NCI-H1436 treated with DMSO at 0.1 percent for 48 hours (cell line): Measurements from ENCODE around the gene TMEM234.

Experiments
- DNase-seq: peaks from one replicate; lab custom pipeline; 2025; lab: John Stamatoyannopoulos, UW

The TMEM234 gene

DNA sequence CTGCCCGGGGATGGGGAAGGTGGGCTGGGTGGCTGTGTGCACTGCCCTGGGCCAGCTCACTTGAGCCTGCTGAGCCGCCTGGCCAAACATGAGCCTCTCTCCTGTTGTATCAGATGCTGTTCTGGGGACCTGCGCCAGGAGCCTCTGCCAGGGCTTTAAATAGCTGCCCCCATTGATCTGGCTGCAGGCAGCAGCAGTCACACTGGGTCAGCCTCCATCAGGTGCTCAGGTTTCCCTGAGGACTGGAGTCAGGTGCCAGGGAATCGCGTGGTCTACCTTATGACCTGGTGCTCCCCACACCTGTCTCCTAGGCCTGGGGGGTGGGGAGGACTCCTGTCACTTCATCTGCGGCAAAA is 22.5 kb downstream of the TMEM234 start:
- no peak for DNase-seq

DNA sequence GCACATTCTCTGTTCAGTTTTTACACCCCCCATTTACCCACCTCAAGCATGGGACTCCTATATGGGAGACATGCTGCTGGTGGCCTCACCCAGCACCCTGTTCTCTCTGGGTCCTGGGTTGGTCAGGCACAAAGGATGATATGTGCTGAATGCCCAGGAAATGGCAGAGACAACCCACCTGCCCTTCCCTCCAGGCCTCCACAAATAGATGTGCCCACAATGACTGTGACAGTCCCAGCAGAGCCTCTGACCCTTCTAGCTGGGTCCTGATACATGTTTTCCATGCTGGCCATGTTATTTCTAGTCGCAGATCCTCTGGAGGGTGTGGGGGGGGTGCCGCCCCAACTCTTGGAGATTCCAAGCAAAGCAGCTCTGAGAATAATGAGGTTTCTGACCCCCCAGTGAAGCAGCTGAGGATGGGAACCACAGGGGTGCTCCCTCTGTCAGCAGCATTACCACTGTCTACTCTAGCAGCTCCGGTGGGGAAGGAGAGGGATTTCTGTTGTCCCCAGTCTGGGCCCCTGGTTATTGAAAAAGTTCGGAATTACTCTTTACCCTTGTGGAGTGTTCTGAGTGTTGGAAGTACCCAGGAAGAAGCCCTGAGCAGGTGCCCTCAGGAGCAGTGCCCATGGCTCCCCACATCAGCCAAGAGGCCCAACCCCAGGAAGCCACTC is 23.0 kb downstream of the TMEM234 start:
- DNase-seq, result no peak

DNA sequence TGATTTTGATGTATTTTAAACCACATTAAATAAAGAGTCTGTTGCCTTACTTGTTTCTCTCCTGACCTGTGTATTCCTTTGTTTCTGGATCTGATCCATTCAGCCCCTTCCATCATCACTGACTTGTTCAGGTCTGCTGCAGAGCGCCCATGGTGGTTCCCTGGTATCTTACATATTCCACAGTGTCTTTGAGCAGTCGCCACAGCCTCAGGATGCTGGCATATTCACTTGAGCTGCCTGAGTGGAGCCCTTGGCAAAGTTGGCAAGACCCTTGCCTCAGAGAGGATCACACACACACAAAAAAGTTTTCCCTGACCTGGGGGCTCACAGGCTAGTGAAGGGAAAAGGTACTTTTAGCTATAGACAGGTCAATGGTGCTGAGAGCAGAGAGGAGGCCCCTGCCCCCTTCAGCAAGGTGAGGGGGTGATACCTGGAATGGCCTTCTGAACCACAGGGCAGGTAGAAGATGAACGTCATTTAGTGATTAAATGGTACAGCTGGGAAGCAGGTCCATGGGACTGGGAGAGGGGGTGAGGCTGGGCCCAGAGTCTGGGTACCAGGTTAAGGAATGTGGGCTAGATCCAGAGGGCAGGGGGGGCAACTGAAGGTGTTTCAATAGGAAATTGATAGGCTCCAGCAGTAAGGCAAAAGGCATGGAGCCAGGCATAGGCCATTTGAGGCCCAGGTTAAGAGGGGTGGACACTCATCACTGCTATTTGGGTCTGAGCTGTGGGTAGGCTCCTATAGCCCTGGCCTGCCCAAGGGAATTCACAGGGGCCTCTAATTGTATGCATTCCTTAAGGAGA is 23.7 kb downstream of the TMEM234 start:
- DNase-seq, result no peak

DNA sequence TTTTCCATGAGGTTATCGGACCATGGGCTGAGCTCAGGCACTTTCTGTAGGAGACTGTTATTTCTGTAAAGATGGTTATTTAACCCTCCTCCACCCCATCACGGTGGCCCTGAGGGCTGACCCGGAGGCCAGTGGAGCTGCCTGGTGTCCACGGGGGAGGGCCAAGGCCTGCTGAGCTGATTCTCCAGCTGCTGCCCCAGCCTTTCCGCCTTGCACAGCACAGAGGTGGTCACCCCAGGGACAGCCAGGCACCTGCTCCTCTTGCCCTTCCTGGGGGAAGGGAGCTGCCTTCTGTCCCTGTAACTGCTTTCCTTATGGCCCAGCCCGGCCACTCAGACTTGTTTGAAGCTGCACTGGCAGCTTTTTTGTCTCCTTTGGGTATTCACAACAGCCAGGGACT is 24.3 kb downstream of the TMEM234 start:
- no peak for DNase-seq

DNA sequence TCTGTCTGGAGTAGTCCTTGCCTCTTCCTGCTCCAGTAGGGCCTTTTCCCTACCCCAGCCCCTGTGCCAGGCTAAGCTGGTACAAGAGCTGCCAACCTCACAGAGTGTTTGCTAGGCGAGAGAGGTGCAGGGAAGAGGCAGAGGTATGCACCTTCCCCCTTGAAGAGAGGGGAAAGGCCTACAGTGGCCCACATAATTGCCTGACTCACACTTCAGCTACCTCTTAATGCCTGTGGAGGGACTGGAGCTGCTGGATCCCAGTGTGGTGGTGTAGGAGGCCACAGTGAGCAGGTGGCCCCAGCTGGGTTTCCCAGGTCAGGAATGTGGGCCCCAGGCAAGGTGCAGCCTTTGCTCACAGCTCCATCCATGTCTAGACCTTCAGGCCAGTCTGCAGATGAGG is 25.1 kb downstream of the TMEM234 start:
- no peak for DNase-seq

DNA sequence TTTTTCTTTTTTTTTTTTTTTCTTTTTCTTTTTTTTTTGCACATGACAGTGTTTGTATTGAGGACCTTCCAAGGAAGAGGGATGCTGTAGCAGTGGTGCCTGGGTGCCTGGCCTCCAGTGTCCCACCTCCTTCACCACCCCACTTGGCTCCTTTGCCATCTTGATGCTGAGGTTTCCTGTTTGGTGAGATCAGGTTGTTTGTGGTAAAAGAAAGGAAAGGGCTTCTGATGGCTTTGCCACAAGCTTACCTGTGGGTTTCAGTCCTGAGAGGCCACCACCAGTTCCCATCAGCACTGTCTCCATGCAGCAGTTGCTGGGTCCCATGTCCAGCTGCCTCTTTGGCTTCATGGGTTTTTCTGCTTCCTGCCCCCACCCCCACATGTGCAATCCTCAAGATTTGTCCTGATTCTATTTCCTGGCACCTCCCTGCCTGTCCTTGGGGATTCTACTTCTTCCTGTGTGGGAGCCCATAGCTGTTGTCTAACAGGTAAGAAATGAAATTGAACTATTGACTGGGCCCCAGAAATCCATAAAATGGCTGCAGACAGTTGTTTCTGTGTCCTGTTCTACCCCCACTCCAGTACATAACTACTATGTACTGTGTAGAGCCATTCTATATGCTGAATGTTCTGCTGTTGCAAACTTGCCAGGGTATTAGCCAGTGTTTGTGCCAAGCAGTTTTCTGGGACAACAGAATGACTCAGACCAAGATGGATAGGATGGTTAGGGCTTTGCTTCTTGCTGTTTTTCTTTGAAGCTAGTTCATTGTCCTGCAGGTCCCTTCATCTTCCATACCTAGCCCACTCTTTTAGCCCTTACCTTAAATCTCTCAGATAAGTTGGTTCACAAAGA is 26.0 kb downstream of the TMEM234 start:
- no peak for DNase-seq

DNA sequence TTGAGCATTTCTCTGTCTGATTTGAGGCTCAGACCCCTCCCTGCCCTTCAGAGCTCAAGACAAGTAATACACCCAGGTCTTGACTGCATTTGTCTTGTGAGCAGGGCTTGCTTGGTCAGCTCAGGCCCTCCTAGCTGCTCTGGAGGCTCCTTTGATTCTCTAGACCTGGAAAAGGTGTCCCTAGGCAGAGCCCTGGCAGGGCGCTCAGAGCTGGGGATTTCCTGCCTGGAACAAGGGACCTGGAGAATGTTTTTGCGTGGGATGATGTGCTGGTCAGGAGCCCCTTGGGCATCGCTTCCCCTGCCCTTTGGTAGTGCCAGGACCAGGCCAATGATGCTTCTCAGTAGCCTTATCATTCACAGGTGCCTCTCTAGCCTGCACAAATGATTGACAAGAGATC is 26.6 kb downstream of the TMEM234 start:
- DNase-seq, result no peak

DNA sequence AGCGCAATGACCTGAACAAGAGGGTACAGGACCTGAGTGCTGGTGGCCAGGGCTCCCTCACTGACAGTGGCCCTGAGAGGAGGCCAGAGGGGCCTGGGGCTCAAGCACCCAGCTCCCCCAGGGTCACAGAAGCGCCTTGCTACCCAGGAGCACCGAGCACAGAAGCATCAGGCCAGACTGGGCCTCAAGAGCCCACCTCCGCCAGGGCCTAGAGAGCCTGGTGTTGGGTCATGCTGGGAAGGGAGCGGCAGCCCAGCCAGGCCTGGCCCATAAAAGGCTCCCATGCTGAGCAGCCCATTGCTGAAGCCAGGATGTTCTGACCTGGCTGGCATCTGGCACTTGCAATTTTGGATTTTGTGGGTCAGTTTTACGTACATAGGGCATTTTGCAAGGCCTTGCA is 27.2 kb downstream of the TMEM234 start:
- DNase-seq, result no peak

DNA sequence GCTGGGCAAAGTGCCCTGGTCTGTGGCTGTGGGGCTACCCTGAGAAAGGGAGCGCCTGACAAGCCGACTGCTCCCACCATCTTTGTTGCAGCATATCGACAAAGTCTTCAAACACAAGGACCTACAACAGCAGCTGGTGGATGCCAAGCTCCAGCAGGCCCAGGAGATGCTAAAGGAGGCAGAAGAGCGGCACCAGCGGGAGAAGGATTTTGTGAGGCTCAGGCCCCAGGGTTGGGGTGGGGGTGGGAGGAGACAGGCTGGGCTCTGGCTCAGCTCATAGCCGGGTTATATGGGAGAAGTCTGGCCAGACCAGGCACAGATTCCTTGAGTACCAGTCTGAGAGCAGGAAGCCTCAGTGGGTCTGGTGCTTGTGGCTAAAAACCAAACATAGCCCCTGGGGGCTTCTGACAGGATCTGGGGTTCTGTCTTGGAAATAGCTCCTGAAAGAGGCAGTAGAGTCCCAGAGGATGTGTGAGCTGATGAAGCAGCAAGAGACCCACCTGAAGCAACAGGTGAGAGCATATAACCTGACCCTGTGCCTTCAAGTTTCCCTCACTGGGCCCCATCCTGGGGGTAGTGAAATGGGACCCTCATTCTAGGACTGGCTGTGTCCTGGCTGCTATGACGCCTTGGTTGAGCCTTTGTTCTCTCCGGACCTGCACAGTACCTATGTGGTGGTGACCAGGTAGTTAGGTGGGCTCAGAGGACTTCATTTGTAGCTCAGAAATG is 29.8 kb downstream of the TMEM234 start:
- DNase-seq, result no peak

DNA sequence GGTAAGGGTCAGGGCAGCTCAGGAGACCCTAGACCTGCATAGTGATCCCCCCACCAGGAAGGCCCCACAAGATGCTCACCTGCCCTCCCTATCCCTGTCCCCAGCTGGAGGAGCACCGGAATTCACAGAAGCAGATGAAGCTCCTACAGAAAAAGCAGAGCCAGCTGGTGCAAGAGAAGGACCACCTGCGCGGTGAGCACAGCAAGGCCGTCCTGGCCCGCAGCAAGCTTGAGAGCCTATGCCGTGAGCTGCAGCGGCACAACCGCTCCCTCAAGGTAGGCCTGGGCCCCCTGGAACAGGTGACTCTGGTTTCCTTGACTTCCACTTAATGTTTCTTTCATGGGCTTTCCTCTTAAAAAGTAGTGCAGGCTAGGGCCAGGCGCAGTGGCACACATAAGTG is 34.3 kb downstream of the TMEM234 start:
- no peak for DNase-seq

DNA sequence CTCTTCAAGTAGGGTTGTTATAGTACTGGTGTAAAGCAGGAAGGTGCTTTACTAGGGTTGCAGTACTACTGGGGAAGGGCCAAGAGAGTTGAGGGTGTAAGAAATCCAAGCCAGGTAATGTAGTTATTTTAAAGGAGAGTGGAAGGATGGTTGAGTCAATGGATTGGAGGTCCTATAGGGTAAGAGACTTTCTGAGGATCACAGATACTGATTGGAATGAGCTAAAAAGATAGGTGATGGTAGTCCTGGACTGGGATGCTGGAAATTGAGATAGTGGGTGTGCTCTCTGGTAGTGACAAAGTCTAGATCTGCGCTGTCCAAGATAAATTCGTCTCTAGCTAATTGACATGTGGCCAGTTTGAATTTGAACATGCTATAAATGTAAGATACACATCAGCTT is 35.7 kb downstream of the TMEM234 start:
- DNase-seq, result no peak

DNA sequence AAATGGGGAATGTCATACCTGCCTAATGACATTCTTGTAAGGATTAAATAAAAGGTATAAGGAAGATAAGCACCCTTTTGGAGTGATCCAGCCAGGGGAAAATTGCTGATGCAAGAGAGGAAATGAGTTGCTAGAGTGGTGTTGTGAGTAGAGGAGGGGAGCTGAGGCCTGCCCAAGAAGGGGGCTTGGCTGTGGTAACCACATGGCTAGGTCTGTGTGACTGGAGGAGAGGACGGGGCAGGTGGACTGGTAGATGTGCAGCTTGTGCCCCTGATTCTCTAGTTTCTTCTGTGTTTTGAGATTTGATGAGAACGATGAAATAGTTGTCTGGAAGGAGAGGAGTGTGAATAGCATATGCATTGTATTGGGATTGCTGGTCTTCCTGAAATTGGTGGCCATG is 36.1 kb downstream of the TMEM234 start:
- no peak for DNase-seq

DNA sequence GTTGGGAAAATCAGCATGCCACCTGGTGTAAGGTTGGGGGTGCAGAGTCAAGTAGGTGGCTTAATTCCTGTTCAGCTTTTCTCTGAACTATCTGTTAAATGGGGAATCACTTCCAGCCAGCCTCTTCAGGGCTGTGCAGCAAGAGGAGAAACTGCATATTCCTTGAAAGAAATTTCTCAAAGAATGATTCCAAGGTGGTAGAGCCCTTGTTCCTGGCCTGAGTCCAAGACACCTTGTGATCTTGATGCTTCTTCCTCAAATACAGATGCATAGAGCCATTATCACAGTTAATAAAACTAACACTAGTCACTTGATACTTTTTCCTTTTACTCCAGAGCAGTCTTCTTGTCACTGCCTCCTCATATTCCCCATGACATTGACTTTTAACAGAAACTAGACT is 37.5 kb downstream of the TMEM234 start:
- no peak for DNase-seq

DNA sequence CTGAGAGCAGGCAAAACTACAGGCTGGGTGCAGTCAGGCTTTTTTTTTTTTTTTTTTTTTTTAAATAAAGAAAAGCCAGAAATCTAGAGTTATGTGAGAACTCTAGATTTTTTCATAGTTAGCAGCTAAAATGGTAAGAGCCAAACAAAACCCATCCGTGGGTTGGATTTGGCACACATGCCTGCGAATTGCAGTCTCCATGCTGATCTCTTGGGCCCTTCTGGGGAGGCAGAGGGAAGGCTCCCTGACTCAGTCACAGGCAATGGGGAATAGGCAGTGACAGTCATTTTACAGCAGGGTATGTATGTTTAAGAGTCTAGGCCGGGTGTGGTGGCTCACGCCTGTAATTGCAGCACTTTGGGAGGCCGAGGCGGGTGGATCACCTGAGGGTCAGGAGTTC is 40.1 kb downstream of the TMEM234 start:
- DNase-seq, result no peak

DNA sequence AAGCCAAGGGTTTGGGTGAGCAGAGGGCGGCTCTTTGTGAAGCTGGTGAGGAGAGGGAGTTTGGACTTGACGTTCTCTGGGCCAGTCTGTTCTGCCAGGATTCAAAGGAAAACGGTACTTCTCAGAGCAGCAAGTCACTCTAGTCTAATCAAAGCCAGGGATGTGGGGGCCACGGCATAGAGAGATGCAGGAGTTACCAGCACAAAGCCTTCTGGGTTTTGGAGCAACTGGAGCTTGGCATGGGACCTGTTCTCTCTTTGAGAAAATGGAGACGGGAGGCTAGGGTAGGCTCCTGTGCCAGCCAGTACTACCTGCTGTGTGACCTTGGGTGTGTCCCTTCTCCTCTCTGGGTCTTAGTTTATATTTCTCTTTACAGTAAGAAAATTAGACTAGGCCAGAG is 40.6 kb downstream of the TMEM234 start:
- DNase-seq, result no peak

DNA sequence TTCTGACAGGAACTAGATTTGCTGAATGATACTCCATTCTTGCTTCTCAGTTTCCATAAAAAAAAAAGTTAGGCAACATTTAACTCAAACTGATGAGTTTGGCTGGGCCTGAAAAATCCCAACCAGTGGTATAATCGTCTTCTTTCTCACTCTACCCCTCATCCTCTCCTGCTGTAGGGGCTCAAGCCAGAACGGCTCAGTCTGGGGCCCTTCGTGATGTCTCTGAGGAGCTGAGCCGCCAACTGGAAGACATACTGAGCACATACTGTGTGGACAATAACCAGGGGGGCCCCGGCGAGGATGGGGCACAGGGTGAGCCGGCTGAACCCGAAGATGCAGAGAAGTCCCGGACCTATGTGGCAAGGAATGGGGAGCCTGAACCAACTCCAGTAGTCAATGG is 41.1 kb downstream of the TMEM234 start:
- no peak for DNase-seq

DNA sequence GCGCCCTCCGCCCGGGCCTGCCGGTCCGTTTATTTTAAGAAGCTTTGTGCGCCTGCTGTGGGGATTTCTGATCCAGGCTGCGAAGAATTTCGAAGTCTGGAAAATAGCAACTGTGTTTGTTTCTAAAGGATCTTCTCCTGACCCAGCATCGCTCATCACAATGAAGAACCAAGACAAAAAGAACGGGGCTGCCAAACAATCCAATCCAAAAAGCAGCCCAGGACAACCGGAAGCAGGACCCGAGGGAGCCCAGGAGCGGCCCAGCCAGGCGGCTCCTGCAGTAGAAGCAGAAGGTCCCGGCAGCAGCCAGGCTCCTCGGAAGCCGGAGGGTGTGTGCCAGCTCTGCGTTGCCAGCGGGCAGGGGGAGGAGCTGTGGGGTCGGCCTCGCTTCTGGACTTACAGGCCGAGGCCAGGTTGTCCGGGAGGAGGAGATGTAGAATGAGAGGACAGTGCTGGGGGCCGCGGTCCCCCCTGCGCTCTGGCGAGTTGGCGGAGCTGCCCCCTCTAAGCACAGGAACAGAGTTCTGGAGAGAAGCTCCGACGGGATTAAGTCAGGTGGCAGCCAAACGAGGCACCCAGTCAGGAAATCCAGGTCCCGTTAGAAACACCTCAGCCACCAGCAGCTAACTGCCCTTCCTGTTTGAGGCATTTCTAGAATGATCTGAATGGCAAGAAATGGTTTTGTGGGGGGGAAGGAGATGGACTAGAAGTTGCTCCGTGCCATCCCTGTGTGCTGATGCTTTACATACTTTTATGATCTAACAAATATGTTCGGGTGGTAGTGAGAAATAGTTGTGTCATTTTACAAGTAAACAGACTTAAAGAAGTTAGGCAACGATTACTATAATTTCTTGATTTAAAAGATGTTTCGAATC is 41.7 kb downstream of the TMEM234 start:
- no peak for DNase-seq

DNA sequence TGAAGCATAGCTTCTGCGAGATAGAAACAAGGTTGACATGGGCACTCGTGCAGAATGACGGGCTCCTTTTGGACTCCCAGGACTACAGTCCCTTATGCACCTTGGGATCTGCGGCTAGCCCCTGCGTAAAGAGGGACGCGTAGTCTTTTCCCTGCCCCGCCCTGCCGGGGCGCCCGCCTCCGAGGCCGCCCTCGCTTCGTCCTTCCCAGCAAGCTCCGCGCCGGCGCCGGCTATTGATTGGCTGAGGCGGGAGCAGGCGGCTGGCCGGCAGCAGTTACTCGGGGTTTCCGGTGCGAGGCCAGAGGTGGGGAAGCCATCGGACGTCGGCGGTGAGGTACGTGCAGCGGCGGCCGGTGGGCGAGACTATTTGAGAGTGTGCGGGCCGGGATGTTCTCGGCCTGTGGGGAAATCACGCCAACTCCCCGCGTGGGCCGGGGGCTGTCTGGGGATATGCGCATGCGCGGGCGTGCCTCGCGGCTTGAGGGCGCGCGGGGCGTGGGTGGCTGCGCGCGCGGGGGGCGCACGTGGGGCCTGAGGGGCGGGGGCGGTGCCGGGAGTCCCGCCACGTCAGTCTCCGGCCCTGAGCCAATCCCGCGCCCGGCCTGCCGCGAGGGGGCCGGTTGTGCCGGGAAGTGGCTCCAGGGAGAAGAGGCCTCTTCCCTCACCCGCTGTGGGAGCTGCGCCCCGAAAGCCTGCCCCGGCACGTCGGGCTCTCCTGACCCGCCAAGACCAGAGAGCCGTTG is 42.5 kb downstream of the TMEM234 start, which contains the start of gene TXLNA:
TSS of gene TXLNA (plus strand) at position 233 of the 743 bp plus-strand sequence. CDS start 671 bp downstream, outside the sequence.
- DNase-seq, result peak; percentile 35

DNA sequence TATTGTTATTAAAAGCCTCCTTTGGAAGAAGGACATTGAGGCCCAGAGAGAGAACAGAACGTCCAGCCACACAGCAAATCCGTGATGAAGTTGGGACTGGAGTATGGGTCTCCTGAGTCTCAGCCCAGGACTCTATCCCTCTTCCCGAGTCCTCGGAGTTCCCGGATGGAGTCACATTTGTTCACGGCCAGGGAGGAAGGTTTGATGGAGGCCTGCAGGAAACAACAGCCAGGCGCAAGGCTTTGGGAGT is 43.0 kb downstream of the TMEM234 start:
- no peak for DNase-seq

DNA sequence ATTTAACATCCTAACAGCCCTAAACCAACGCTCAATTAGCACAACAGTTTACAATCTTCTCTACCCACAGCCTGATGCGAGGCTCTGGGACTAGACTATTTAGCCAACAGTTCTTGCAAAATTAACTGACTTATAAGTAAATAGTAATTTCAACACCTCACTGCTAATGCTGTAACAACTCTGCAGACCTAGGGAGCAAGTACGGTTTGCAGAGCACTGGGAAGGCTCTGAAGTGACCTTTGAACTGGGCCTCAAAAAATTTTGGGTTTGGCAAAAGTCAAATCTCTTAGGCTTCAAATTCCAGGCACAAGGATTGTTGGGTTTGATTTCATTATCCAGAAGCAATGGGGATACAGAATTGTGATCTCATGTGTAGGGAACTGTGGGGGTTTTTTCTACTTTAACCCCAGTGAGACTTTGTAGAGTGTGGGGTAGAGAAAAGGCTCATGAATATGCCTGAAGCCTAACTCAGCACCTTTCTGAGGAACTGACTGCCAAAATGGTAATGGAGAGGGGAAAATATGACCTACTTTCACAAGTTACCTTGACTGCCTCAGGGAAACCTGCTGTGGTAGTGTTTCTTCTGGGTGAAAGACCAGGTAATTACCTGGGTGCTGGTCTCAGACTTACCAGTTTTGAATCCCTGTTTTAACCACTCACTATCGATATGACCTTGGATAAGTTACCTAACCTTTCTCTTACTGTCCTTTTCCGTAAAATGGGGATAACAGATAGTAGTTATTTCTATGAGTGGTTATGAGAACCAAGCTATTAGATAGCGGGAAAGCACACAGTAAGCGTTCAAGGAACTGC is 43.6 kb downstream of the TMEM234 start:
- DNase-seq, result no peak
